Activated T-cell treated with anti-CD3 and anti-CD28 coated beads for 4 hours (primary cell): Measurements from ENCODE around the gene SLC5A1.
A peak's percentile ranks its signal among the peaks of the same experiment; 100 is the strongest.
"Not testable (repeated sequence)": the region's sequence is repeated elsewhere in the genome, so short reads cannot be mapped to it uniquely, and the experiment has no call there.

Experiments
- DNase-seq: peaks from one replicate; pipeline ENCODE4 v3.0.0-alpha.2; 2020

The SLC5A1 gene

GRCh38 chr22:32097881-32098499, 54.9 kb downstream of the SLC5A1 start:
- no peak for DNase-seq

GRCh38 chr22:32100711-32101110, 57.6 kb downstream of the SLC5A1 start:
- DNase-seq = no peak

- DNase-seq = no peak
Measured at GRCh38 chr22:32103658-32104315, 60.7 kb downstream of the SLC5A1 start.

GRCh38 chr22:32106930-32107329, 63.9 kb downstream of the SLC5A1 start:
- no peak for DNase-seq

GRCh38 chr22:32112380-32112779, 69.3 kb downstream of the SLC5A1 start:
- DNase-seq = no peak

- no peak for DNase-seq
Measured at GRCh38 chr22:32119568-32120235, 76.6 kb downstream of the SLC5A1 start.

GRCh38 chr22:32120603-32121002, 77.5 kb downstream of the SLC5A1 start:
- DNase-seq = no peak

- no peak for DNase-seq
Measured at GRCh38 chr22:32122899-32123298, 79.8 kb downstream of the SLC5A1 start.

- DNase-seq = no peak
Measured at GRCh38 chr22:32123657-32124056, 80.6 kb downstream of the SLC5A1 start.

GRCh38 chr22:32127904-32128303, 84.8 kb downstream of the SLC5A1 start:
- DNase-seq = no peak

GRCh38 chr22:32130464-32130863, 87.4 kb downstream of the SLC5A1 start:
- no peak for DNase-seq

GRCh38 chr22:32132126-32132525, 89.1 kb downstream of the SLC5A1 start:
- DNase-seq = no peak

- no peak for DNase-seq
Measured at GRCh38 chr22:32132783-32133182, 89.7 kb downstream of the SLC5A1 start.

GRCh38 chr22:32134796-32135195, 91.7 kb downstream of the SLC5A1 start:
- not testable (repeated sequence) for DNase-seq

GRCh38 chr22:32135958-32136357, 92.9 kb downstream of the SLC5A1 start:
- DNase-seq = not testable (repeated sequence)

- DNase-seq = not testable (repeated sequence)
Measured at GRCh38 chr22:32136881-32137280, 93.8 kb downstream of the SLC5A1 start.

GRCh38 chr22:32137731-32138324, 94.8 kb downstream of the SLC5A1 start:
- DNase-seq = peak; percentile 45

- not testable (repeated sequence) for DNase-seq
Measured at GRCh38 chr22:32138576-32138975, 95.5 kb downstream of the SLC5A1 start.

- not testable (repeated sequence) for DNase-seq
Measured at GRCh38 chr22:32140688-32141087, 97.6 kb downstream of the SLC5A1 start.

- DNase-seq = no peak
Measured at GRCh38 chr22:32142600-32142999, 99.5 kb downstream of the SLC5A1 start.

GRCh38 chr22:32144496-32145274, 101.6 kb downstream of the SLC5A1 start:
- DNase-seq = no peak

GRCh38 chr22:32147128-32147527, 104.1 kb downstream of the SLC5A1 start:
- DNase-seq = not testable (repeated sequence)

GRCh38 chr22:32148372-32148771, 105.3 kb downstream of the SLC5A1 start:
- DNase-seq = not testable (repeated sequence)
